ENCODE results near the gene RANBP10. TPM values are rescaled to one million over a fixed set of nuclear protein-coding genes. Genes with fewer than 3 reads are reported as not detected.

The RANBP10 gene
- polyA plus RNA-seq, 1 donor, result 18.0 TPM

DNA sequence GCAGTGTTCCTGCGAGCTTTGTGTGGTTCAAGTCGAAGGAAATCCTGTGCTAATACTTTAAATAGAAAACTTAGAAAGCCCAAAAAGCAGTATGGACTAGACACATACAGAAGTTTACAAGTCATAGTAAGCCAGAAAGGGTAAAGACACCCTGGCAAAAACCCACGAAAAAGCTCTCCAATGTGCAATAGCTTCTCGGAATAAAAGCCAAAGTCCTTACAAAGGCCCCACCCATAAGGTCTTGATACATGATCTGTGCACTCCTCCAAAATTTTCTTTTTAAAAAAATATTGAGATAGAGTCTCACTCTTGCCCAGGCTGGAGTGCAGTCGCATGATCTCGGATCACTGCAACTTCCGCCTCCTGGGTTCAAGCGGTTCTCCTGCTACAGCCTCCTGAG, 129.4 kb downstream of the RANBP10 start:
- Histone ChIP-seq H3K27ac (ENCODE audit: low read length) (no peak overlapping the region), H3K4me3 (ENCODE audit: low read length) (no peak overlapping the region), H3K36me3 (ENCODE audit: control insufficient read depth, insufficient read depth, low read length) (no peaks in the 10 kb centered on the region), H3K4me1 (ENCODE audit: control insufficient read depth, insufficient read depth, low read length) (no peaks in the 10 kb centered on the region), H3K9me3 (ENCODE audit: control insufficient read depth, low read depth, low read length) (no peaks in the 10 kb centered on the region), H3K27me3 (ENCODE audit: control insufficient read depth, insufficient read depth, low read length) (peaks cover 2% of the 10 kb centered on the region)
- no peak for DNase-seq
- WGBS (ENCODE audit: insufficient coverage, low lambda C conversion rate), result 100% methylated on average over 1 of the region's 8 CpGs

DNA sequence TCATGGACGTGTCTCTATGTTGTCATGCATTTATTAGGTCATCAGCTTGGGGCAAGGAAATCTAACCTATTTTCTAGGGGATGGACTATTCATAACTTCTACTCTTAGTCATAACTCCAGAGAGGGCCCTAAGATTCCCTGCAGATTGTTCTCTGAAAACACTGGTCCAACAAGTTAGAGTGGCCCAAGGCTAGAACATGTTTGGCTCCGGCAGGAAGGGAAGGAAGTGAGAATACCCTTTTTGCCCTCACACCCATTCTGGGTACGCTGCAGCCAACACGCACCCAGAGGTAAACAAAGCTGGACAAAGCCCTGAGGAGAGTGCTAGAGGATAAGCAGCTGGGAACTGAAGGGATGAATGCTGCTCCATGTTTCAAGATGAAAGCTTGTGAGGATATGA, 129.8 kb downstream of the RANBP10 start:
- no peak for DNase-seq
- WGBS (ENCODE audit: insufficient coverage, low lambda C conversion rate), result no CpG with 5 or more reads among the region's 4 CpGs
- Histone ChIP-seq H3K4me3 (ENCODE audit: low read length) (no peak overlapping the region), H3K9me3 (ENCODE audit: control insufficient read depth, low read depth, low read length) (no peaks in the 10 kb centered on the region), H3K27ac (ENCODE audit: low read length) (no peak overlapping the region), H3K4me1 (ENCODE audit: control insufficient read depth, insufficient read depth, low read length) (no peaks in the 10 kb centered on the region), H3K27me3 (ENCODE audit: control insufficient read depth, insufficient read depth, low read length) (peaks cover 2% of the 10 kb centered on the region), H3K36me3 (ENCODE audit: control insufficient read depth, insufficient read depth, low read length) (no peaks in the 10 kb centered on the region)

DNA sequence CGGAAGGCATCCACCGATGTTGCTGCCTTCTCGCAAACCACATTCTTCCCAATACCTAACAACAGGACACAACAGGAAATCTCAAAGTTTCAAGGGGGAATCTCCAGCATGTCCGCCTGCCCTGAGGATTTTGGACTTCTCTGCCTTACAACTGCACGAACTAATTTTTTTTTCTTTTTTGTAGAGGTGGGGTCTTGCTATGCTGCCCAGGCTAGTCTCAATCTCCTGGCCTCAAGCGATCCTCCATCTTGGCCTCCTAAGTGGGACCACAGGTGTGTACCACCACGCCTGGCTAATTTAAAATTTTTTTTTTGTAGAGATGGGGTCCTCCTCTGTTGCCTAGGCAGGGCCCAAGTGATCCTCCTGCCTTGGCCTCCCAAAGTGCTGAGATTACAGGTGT, 130.4 kb downstream of the RANBP10 start:
- Histone ChIP-seq H3K27me3 (ENCODE audit: control insufficient read depth, insufficient read depth, low read length) (peaks cover under 1% of the 10 kb centered on the region), H3K9me3 (ENCODE audit: control insufficient read depth, low read depth, low read length) (no peaks in the 10 kb centered on the region), H3K4me1 (ENCODE audit: control insufficient read depth, insufficient read depth, low read length) (no peaks in the 10 kb centered on the region), H3K36me3 (ENCODE audit: control insufficient read depth, insufficient read depth, low read length) (no peaks in the 10 kb centered on the region), H3K4me3 (ENCODE audit: low read length) (no peak overlapping the region), H3K27ac (ENCODE audit: low read length) (no peak overlapping the region)
- WGBS (ENCODE audit: insufficient coverage, low lambda C conversion rate), result no CpG with 5 or more reads among the region's 7 CpGs
- DNase-seq, result no peak

- Histone ChIP-seq H3K27ac (ENCODE audit: low read length) (no peak overlapping the region), H3K27me3 (ENCODE audit: control insufficient read depth, insufficient read depth, low read length) (no peaks in the 10 kb centered on the region), H3K4me3 (ENCODE audit: low read length) (no peak overlapping the region), H3K36me3 (ENCODE audit: control insufficient read depth, insufficient read depth, low read length) (no peaks in the 10 kb centered on the region), H3K9me3 (ENCODE audit: control insufficient read depth, low read depth, low read length) (no peaks in the 10 kb centered on the region), H3K4me1 (ENCODE audit: control insufficient read depth, insufficient read depth, low read length) (no peaks in the 10 kb centered on the region)
- DNase-seq, result no peak
- no CpG with 5 or more reads among the region's 17 CpGs for WGBS (ENCODE audit: insufficient coverage, low lambda C conversion rate)
Observed at GRCh38 chr16:67675579-67675935, 130.8 kb downstream of the RANBP10 start.

DNA sequence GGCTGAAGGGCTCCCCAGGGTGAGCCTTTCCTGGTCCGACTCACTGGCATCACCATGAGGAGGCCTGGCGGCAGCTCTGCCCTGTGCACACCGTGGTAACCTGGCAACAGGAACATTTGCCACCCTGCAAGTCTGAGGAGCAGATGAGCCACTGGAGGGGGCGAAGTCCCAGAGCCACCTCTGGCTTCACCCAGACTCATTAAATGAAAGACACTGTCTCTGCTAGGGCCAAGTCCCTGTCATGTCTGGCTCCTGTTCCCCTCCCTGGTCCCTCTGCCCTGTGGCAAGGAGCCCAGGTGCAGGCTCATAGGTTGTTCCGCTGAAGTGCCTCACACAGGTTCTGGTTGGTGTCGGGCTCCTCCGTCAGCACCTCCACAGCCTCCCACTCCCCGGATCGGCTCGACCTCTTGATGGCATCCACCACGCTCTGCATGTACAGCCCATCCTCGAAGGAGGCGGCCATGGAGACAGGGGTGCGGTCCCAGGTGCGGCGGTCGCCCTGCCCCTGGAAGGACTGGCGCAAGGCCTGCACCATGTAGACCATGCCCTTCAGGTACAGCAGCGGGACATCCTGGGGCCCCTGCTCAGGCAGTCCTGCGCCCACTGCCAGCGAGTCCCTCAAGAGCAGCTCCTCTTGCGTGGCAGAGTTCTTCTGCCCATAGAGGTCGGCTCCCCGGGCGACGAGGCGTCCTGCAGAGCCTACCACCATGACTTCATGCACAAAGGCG, 131.3 kb downstream of the RANBP10 start:
- Histone ChIP-seq H3K36me3 (ENCODE audit: control insufficient read depth, insufficient read depth, low read length) (no peaks in the 10 kb centered on the region), H3K4me1 (ENCODE audit: control insufficient read depth, insufficient read depth, low read length) (no peaks in the 10 kb centered on the region), H3K27me3 (ENCODE audit: control insufficient read depth, insufficient read depth, low read length) (peaks cover under 1% of the 10 kb centered on the region), H3K4me3 (ENCODE audit: low read length) (no peak overlapping the region), H3K9me3 (ENCODE audit: control insufficient read depth, low read depth, low read length) (no peaks in the 10 kb centered on the region), H3K27ac (ENCODE audit: low read length) (no peak overlapping the region)
- no peak for DNase-seq
- WGBS (ENCODE audit: insufficient coverage, low lambda C conversion rate), result no CpG with 5 or more reads among the region's 28 CpGs

- no peak for DNase-seq
- Histone ChIP-seq H3K9me3 (ENCODE audit: control insufficient read depth, low read depth, low read length) (no peaks in the 10 kb centered on the region), H3K27me3 (ENCODE audit: control insufficient read depth, insufficient read depth, low read length) (peaks cover 6% of the 10 kb centered on the region), H3K4me3 (ENCODE audit: low read length) (no peak overlapping the region), H3K36me3 (ENCODE audit: control insufficient read depth, insufficient read depth, low read length) (no peaks in the 10 kb centered on the region), H3K27ac (ENCODE audit: low read length) (no peak overlapping the region), H3K4me1 (ENCODE audit: control insufficient read depth, insufficient read depth, low read length) (no peaks in the 10 kb centered on the region)
- 80% methylated on average over 1 of the region's 21 CpGs for WGBS (ENCODE audit: insufficient coverage, low lambda C conversion rate)
Observed at GRCh38 chr16:67673712-67674580, 132.4 kb downstream of the RANBP10 start.

Other genes with a start within 250 kb of the RANBP10 start
- gene CTCF, start 244.0 kb downstream of the RANBP10 start, polyA plus RNA-seq, result 43.6 TPM
- 2.6 TPM for gene CARMIL2, start 161.4 kb downstream of the RANBP10 start, polyA plus RNA-seq
- gene ACD, start 146.3 kb downstream of the RANBP10 start, polyA plus RNA-seq, result 28.0 TPM
- 1.6 TPM for gene PARD6A, start 145.6 kb downstream of the RANBP10 start, polyA plus RNA-seq
- gene ENKD1, start 139.8 kb downstream of the RANBP10 start, polyA plus RNA-seq, result 12.1 TPM
- 1.4 TPM for gene C16orf86, start 139.7 kb downstream of the RANBP10 start, polyA plus RNA-seq
- 6.4 TPM for gene GFOD2, start 87.2 kb downstream of the RANBP10 start, polyA plus RNA-seq
- 1.5 TPM for gene TSNAXIP1, start 329 bp upstream of the RANBP10 start, polyA plus RNA-seq
- 23.4 TPM for gene THAP11, start 35.8 kb upstream of the RANBP10 start, polyA plus RNA-seq
- gene NUTF2, start 40.4 kb upstream of the RANBP10 start, polyA plus RNA-seq, result 123 TPM
- gene CENPT, start 41.1 kb upstream of the RANBP10 start, polyA plus RNA-seq, result 58.1 TPM
- 59.7 TPM for gene EDC4, start 66.5 kb upstream of the RANBP10 start, polyA plus RNA-seq
- 1.6 TPM for gene NRN1L, start 78.3 kb upstream of the RANBP10 start, polyA plus RNA-seq
- gene PSKH1, start 86.7 kb upstream of the RANBP10 start, polyA plus RNA-seq, result 24.2 TPM
- gene CTRL, start 125.3 kb upstream of the RANBP10 start, polyA plus RNA-seq, result 0.87 TPM
- 99.2 TPM for gene PSMB10, start 130.3 kb upstream of the RANBP10 start, polyA plus RNA-seq
- gene LCAT, start 137.6 kb upstream of the RANBP10 start, polyA plus RNA-seq, result 18.5 TPM
- gene SLC12A4, start 162.1 kb upstream of the RANBP10 start, polyA plus RNA-seq, result 25.5 TPM
- 0.09 TPM for gene DPEP3, start 173.9 kb upstream of the RANBP10 start, polyA plus RNA-seq
- 1.6 TPM for gene DPEP2, start 192.9 kb upstream of the RANBP10 start, polyA plus RNA-seq
- not detected for gene DPEP2NB, start 209.4 kb upstream of the RANBP10 start, polyA plus RNA-seq
- 9.9 TPM for gene DDX28, start 216.7 kb upstream of the RANBP10 start, polyA plus RNA-seq
- 12.2 TPM for gene DUS2, start 216.7 kb upstream of the RANBP10 start, polyA plus RNA-seq